Smooth muscle cell (in vitro differentiated cells): ENCODE results near the gene TMEM108. TPM values are rescaled to one million over a fixed set of nuclear protein-coding genes. Genes with fewer than 3 reads are reported as not detected.

Experiments used
- DNase-seq: peaks from one replicate; lab custom pipeline; 2025; ENCODE audit not compliant: unreplicated experiment; lab: John Stamatoyannopoulos, UW
- H2AFZ ChIP-seq: fragments of 200-600 bp; sonication (generic); 2 replicates; pipeline ENCODE4 v1.6.0; 2016; ENCODE audit warnings: antibody characterized with exemption, low read depth, mild to moderate bottlenecking
- H3F3A ChIP-seq: fragments of 200-600 bp; sonication (generic); 2 replicates; pipeline ENCODE4 v1.6.0; 2017; ENCODE audit warnings: antibody characterized with exemption, low read depth
- H3K27ac ChIP-seq: fragments of 200-600 bp; sonication (generic); 2 replicates; pipeline ENCODE4 v1.5.1; 2016; ENCODE audit warnings: low read depth, mild to moderate bottlenecking
- H3K27me3 ChIP-seq: fragments of 200-600 bp; sonication (generic); 2 replicates; pipeline ENCODE4 v1.6.1; 2016; ENCODE audit warnings: low read depth, mild to moderate bottlenecking
- H3K36me3 ChIP-seq: fragments of 200-600 bp; sonication (generic); 2 replicates; pipeline ENCODE4 v1.5.1; 2016; ENCODE audit warnings: low read depth
- H3K4me1 ChIP-seq: fragments of 200-600 bp; sonication (generic); 2 replicates; pipeline ENCODE4 v1.5.1; 2016; ENCODE audit warnings: low read depth
- H3K4me2 ChIP-seq: fragments of 200-600 bp; sonication (generic); 2 replicates; pipeline ENCODE4 v1.6.0; 2016; ENCODE audit warnings: mild to moderate bottlenecking
- H3K4me3 ChIP-seq: fragments of 200-600 bp; sonication (generic); 2 replicates; pipeline ENCODE4 v1.5.1; 2016; ENCODE audit warnings: mild to moderate bottlenecking
- H3K79me2 ChIP-seq: fragments of 200-600 bp; sonication (generic); 2 replicates; pipeline ENCODE4 v1.6.0; 2016; ENCODE audit warnings: low read depth, mild to moderate bottlenecking
- H3K9ac ChIP-seq: fragments of 200-600 bp; sonication (generic); 2 replicates; pipeline ENCODE4 v1.6.0; 2016; ENCODE audit warnings: low read depth
- H3K9me3 ChIP-seq: fragments of 200-600 bp; sonication (generic); replicated peaks from 2 replicates; pipeline ENCODE4 v1.5.1; 2016; ENCODE audit warnings: low read depth
- H4K20me1 ChIP-seq: fragments of 200-600 bp; sonication (generic); 2 replicates; pipeline ENCODE4 v1.6.0; 2016; ENCODE audit warnings: low read depth
- WGBS: methylation state at CpG from one replicate; pipeline ENCODE4 v1.1.7; 2016; ENCODE audit warnings: low lambda C conversion rate; 5-methylcytosine and 5-hydroxymethylcytosine counted together
- polyA plus RNA-seq: library from polyadenylated mRNA; unstranded; fragments of >200 nt; fragmentation: Nextera tagmentation; extraction: Ambion mirVana; gene quantifications from 2 replicates; pipeline ENCODE4 v1.2.1, GENCODE V29; 2016
- total RNA-seq: library from RNA; depleted of rRNA; stranded (reverse); fragments of >200 nt; gene quantifications from 2 replicates; pipeline ENCODE4 v1.2.3, GENCODE V29; 2014
- TF ChIP-seq, protein P1 (sequence below): fragments of 200-600 bp; sonication (generic); IDR thresholded peaks from 2 replicates; pipeline ENCODE4 v1.5.1; 2017; ENCODE audit warnings: borderline replicate concordance, mild to moderate bottlenecking, antibody characterized with exemption; ENCODE audit not compliant: insufficient read depth, poor library complexity, severe bottlenecking

The TMEM108 gene
- total and polyA plus RNA-seq, 2 experiments from 2014 or later = 2.4 to 10.8 TPM

GRCh38 chr3:133295944-133296917 is 258.0 kb downstream of the TMEM108 start:
- H3K27ac ChIP-seq = peak overlapping the region; percentile 38
- H3K4me1 ChIP-seq = no peaks in the 10 kb centered on the region

GRCh38 chr3:133296981-133297380 is 258.8 kb downstream of the TMEM108 start:
- Histone ChIP-seq H3K27ac (no peak overlapping the region), H3K9ac (no peak overlapping the region), H4K20me1 (no peaks in the 10 kb centered on the region), H3K79me2 (no peaks in the 10 kb centered on the region), H3K4me2 (no peak overlapping the region), H2AFZ (no peak overlapping the region), H3K9me3 (no peaks in the 10 kb centered on the region), H3F3A (peaks cover 5% of the 10 kb centered on the region), H3K36me3 (no peaks in the 10 kb centered on the region), H3K4me1 (no peaks in the 10 kb centered on the region), H3K4me3 (no peak overlapping the region), H3K27me3 (no peaks in the 10 kb centered on the region)
- TF ChIP-seq, protein P1, sequence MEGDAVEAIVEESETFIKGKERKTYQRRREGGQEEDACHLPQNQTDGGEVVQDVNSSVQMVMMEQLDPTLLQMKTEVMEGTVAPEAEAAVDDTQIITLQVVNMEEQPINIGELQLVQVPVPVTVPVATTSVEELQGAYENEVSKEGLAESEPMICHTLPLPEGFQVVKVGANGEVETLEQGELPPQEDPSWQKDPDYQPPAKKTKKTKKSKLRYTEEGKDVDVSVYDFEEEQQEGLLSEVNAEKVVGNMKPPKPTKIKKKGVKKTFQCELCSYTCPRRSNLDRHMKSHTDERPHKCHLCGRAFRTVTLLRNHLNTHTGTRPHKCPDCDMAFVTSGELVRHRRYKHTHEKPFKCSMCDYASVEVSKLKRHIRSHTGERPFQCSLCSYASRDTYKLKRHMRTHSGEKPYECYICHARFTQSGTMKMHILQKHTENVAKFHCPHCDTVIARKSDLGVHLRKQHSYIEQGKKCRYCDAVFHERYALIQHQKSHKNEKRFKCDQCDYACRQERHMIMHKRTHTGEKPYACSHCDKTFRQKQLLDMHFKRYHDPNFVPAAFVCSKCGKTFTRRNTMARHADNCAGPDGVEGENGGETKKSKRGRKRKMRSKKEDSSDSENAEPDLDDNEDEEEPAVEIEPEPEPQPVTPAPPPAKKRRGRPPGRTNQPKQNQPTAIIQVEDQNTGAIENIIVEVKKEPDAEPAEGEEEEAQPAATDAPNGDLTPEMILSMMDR = no peak
- no peak for DNase-seq
- 87% methylated on average over 5 of the region's 5 CpGs for WGBS

More at GRCh38 chr3:133295944-133296917, 258.0 kb downstream of the TMEM108 start:
- no peak overlapping the region for H3K9ac ChIP-seq
- no peak overlapping the region for H3K4me2 ChIP-seq
- no peaks in the 10 kb centered on the region for H3K79me2 ChIP-seq
- H4K20me1 ChIP-seq = no peaks in the 10 kb centered on the region
- DNase-seq = no peak
- 82% methylated on average over 6 of the region's 6 CpGs for WGBS
- H3K4me3 ChIP-seq = no peak overlapping the region
- no peaks in the 10 kb centered on the region for H3K27me3 ChIP-seq
- H2AFZ ChIP-seq = no peak overlapping the region
- no peaks in the 10 kb centered on the region for H3K9me3 ChIP-seq
- no peaks in the 10 kb centered on the region for H3K36me3 ChIP-seq
- TF ChIP-seq, protein P1 = no peak
- H3F3A ChIP-seq = no peaks in the 10 kb centered on the region

DNA sequence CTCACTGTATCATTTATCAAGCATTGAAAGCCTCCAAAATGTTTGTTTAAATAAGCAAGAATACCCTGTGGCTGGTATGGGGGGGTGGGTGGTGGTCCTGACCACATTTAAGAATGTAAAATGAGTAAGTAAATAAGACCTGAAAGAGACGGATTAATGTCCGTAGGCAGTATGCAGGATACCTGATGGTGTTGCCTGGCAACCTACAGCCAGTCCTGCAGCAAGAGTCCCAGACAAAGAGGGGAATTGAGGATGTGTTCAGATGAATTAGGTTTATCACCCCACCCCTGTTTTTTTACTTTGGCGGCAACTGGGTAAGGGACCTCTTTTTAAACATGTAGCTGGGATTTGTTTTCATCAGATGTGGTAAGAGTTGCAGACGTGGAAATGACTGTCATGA is 261.9 kb downstream of the TMEM108 start:
- Histone ChIP-seq H3K4me2 (no peak overlapping the region), H2AFZ (no peak overlapping the region), H3K4me1 (no peaks in the 10 kb centered on the region), H3K9me3 (no peaks in the 10 kb centered on the region), H3K4me3 (no peak overlapping the region), H3K27ac (peak overlapping the region; percentile 74), H3K9ac (no peak overlapping the region), H3K27me3 (no peaks in the 10 kb centered on the region), H3F3A (peaks cover 5% of the 10 kb centered on the region), H3K36me3 (no peaks in the 10 kb centered on the region), H4K20me1 (no peaks in the 10 kb centered on the region), H3K79me2 (no peaks in the 10 kb centered on the region)
- TF ChIP-seq, protein P1 = no peak
- DNase-seq = no peak
- 66% methylated on average over 4 of the region's 4 CpGs for WGBS
